ENCODE results near the gene CDK18. TPM values are rescaled to one million over a fixed set of nuclear protein-coding genes. Genes with fewer than 3 reads are reported as not detected.

CDK18 gene
- total and polyA plus RNA-seq, 2 of the 8 experiments (the other 6 are each of a cell fraction or from before 2014, with no cell fraction given): 31.2 to 44.0 TPM

DNA sequence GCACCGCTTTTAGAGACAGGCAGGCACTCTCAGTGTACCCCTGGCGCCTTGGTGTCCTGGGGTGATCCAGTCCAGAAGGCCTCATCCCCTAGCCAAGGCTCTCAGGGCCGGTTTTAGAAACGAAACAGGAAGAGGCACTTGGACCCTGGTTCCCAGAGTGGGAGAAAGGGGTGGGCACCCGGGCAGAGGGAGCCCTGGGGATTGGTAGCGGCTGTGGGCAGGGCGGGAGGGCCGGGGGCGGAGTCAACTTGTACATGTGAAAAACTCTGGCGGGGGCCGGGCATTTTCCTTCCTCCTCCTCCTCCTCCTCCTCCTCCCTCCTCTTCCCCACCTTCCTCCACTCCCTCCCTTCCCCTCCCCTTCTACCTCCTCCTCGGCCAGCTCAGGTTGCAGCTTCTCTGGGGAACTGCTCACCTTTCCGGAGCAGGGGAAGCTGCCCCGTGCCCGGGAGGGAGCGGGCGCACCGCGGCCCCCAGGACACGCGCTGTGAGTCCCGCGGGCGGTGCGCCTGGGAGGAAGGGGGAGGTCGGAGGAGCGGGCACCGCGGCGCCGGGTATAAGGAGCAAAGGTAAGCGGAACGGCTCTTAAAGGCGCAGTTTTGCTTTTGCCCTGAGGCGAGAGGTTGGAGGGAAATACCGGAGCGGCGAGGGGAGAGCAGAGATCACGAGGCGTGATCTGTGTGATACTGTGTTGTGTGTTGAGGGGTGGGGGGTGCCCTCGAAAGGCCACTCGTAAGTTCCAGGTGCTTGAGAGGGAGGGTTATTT lies at the start of gene CDK18 (continued):
- TF ChIP-seq BACH1 (IDR thresholded peaks at IDR 0.05; ENCODE audit: low read length) (0 out of 2 replicates have a peak, but pooled peaks have one; percentile 11), RNF2 (IDR thresholded peaks at IDR 0.05; ENCODE audit: borderline replicate concordance, low read depth, low read length, missing control alignments, poor library complexity, severe bottlenecking) (no peak), ZNF274 (IDR thresholded peaks at IDR 0.05; ENCODE audit: borderline replicate concordance, extremely low read depth, low read length) (no peak), KDM4A (IDR thresholded peaks at IDR 0.05; ENCODE audit: low read depth, low read length, severe bottlenecking) (peak; percentile 63), FOSL1 (IDR thresholded peaks at IDR 0.05; ENCODE audit: insufficient read depth, low read depth, low read length) (0 out of 2 replicates have a peak, but pooled peaks have one; percentile 7), POLR2A (IDR thresholded peaks at IDR 0.05; ENCODE audit: control extremely low read depth in 1 of 2, low read depth in 2 of 2, low read length in 2 of 2) (peak in 1 of 2 experiments; percentile 66; a peak in 1 of 3 replicates), CTBP2 (IDR thresholded peaks at IDR 0.05; ENCODE audit: borderline replicate concordance, insufficient read depth, insufficient read length, low read length) (peak; percentile 88)
